ENCODE measurements around the gene SETD5.
"Not testable (repeated sequence)": the region's sequence is repeated elsewhere in the genome, so short reads cannot be mapped to it uniquely, and the experiment has no call there.

SETD5 gene

GRCh38 chr3:9476935-9477334 lies 79.5 kb downstream of the SETD5 start:
- no peak for DNase-seq

GRCh38 chr3:9480265-9480664 lies 82.8 kb downstream of the SETD5 start:
- no peak for DNase-seq

- DNase-seq: no peak
Observed at GRCh38 chr3:9485248-9485647, 87.8 kb downstream of the SETD5 start.

GRCh38 chr3:9491506-9491905 lies 94.1 kb downstream of the SETD5 start:
- no peak for DNase-seq

GRCh38 chr3:9494036-9494435 lies 96.6 kb downstream of the SETD5 start:
- not testable (repeated sequence) for DNase-seq

- DNase-seq: no peak
Observed at GRCh38 chr3:9496893-9497292, 99.5 kb downstream of the SETD5 start.

GRCh38 chr3:9497821-9498565 lies 100.6 kb downstream of the SETD5 start:
- no peak for DNase-seq

- DNase-seq: no peak
Observed at GRCh38 chr3:9498781-9499180, 101.4 kb downstream of the SETD5 start.

GRCh38 chr3:9499455-9500107 lies 102.2 kb downstream of the SETD5 start:
- no peak for DNase-seq

GRCh38 chr3:9500108-9501050 lies 103.0 kb downstream of the SETD5 start:
- DNase-seq: peak; percentile 34 to 48

GRCh38 chr3:9501226-9501625 lies 103.8 kb downstream of the SETD5 start:
- DNase-seq: no peak

GRCh38 chr3:9503283-9503682 lies 105.9 kb downstream of the SETD5 start:
- DNase-seq: peak; percentile 39 to 64

GRCh38 chr3:9507586-9508578 lies 110.5 kb downstream of the SETD5 start:
- no peak for DNase-seq

GRCh38 chr3:9508781-9509180 lies 111.4 kb downstream of the SETD5 start:
- no peak for DNase-seq

- DNase-seq: no peak
Observed at GRCh38 chr3:9512456-9513045, 115.1 kb downstream of the SETD5 start.

- no peak for DNase-seq
Observed at GRCh38 chr3:9514306-9514705, 116.9 kb downstream of the SETD5 start.

GRCh38 chr3:9514956-9515355 lies 117.5 kb downstream of the SETD5 start:
- DNase-seq: no peak

- DNase-seq: no peak
Observed at GRCh38 chr3:9525078-9525477, 127.7 kb downstream of the SETD5 start.
